Stimulated activated naive B cell treated with anti-CD40 and anti-IgM and Interleukin-4, amounts not matched to agents 10 μg/mL and 1 μg/mL and 100 μg/mL, for 72 hours (primary cell): ENCODE data around the gene TECPR1.
A peak's percentile ranks its signal among the peaks of the same experiment; 100 is the strongest.

Experiments
- ATAC-seq, 2 donors: fragments of 150-1000 bp; cut with Tn5 transposase; replicated peaks; 2 replicates each; pipeline ENCODE4 v1.10.0; 2021; ENCODE audit warnings: moderate library complexity in 1 of 2
- DNase-seq: peaks from one replicate; pipeline ENCODE4 v3.0.0; 2021
- H3K27ac Mint-ChIP-seq: one replicate; pipeline ENCODE4 v1.8.0; 2022; ENCODE audit warnings: mild to moderate bottlenecking, mixed read lengths
- H3K27me3 Mint-ChIP-seq, 2 donors: one replicate each; pipeline ENCODE4 v1.8.0; 2022; ENCODE audit warnings: mixed read lengths in 2 of 2
- H3K36me3 Mint-ChIP-seq, 2 donors: one replicate each; pipeline ENCODE4 v1.8.0; 2022; ENCODE audit warnings: mixed read lengths in 2 of 2, mild to moderate bottlenecking in 1 of 2
- H3K4me1 Mint-ChIP-seq, 2 donors: one replicate each; pipeline ENCODE4 v1.8.0; 2022; ENCODE audit warnings: mixed read lengths in 2 of 2, mild to moderate bottlenecking in 1 of 2
- H3K4me3 Mint-ChIP-seq, 2 donors: one replicate each; pipeline ENCODE4 v1.8.0; 2022; ENCODE audit warnings: mild to moderate bottlenecking in 2 of 2, mixed read lengths in 2 of 2, moderate library complexity in 1 of 2
- H3K9me3 Mint-ChIP-seq, 2 donors: one replicate each; pipeline ENCODE4 v1.8.0; 2022; ENCODE audit warnings: mixed read lengths in 2 of 2, mild to moderate bottlenecking in 1 of 2

Gene TECPR1

GRCh38 chr7:98287486-98287959 lies 35.5 kb upstream of the TECPR1 start:
- no peak overlapping the region for H3K27ac Mint-ChIP-seq

GRCh38 chr7:98286701-98287485 lies 34.9 kb upstream of the TECPR1 start:
- ATAC-seq (no peak), DNase-seq (no peak)
- Mint-ChIP-seq H3K9me3 (no peaks in the 10 kb centered on the region), H3K4me3 (no peak overlapping the region), H3K36me3 (peaks cover 20 to 43% of the 10 kb centered on the region in 2 donors), H3K27me3 (no peaks in the 10 kb centered on the region), H3K4me1 (peaks cover 29 to 61% of the 10 kb centered on the region in 2 donors), H3K27ac (no peak overlapping the region)

More at GRCh38 chr7:98287486-98287959, 35.5 kb upstream of the TECPR1 start:
- Mint-ChIP-seq H3K36me3 (peaks cover 24 to 42% of the 10 kb centered on the region in 2 donors), H3K4me3 (no peak overlapping the region), H3K9me3 (no peaks in the 10 kb centered on the region), H3K27me3 (no peaks in the 10 kb centered on the region), H3K4me1 (peaks cover 25 to 55% of the 10 kb centered on the region in 2 donors)
- DNase-seq (no peak), ATAC-seq (no peak)

DNA sequence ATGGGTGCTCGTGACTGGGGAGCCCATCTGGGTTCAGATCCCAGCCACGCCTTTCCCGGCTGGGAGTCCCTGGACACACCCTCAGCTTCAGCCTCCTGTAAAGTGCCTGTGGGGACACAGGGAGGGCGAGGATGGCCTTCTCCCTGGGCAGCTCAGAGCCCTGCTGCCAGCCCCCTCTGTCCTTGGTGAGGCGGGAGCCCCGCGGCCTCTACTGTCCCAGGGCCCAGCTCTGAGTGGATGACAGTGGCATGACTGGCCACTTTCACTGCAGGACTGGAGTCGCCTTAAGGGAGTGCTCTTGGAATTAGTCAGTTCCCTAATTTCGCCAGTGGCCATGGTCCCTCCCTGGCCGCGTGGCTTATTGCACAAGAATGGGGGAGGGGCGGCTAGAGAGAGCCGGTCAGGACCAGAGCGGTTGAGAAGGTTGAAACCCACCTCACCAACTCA lies 34.1 kb upstream of the TECPR1 start:
- no peak overlapping the region for H3K27ac Mint-ChIP-seq

DNA sequence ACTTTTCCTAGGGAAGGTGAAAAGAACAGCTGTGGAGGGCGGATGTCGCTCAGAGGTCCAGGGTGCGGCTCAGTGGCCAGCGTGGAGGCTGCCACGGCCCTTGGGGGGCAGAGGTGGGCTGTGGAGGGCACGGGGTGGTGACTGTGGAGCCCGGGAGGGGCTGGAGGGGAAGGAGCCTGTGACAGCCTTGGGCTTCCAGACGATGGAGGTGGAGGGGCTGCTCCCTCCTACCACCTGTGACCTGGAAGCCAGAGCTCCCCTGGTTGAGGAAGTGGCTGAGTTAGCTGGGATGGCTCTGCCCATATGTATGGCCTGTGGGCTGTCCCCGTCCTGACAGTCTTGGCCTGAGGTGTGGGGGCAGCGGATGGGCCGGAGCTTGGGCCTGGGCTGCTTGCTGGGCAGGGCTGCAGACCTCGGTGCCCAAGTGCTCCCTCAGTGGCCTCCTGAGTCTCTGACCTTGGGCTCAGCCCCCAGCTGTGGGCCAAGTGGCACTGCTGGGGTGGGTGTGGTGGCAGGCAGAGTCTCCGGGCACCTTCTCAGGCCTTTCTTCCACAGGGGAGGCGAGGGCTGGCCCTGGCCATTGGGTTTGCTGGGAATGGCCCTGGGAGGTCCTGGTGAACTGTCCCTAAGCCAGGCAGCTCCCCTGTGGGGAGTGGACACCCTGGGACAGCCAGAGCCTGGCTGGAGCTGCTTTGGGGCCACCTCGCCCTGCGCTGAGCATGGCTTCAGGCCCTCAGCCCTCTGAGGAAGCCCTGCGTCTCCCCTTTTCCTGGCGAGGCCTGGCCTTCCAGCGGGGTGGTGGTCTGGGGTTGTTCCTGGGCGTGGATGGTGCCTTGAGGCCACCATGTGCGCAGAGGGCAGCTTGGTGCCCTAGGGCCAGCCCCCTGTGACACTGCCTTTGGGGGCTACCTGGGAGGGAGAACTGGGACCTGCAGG lies 33.4 kb upstream of the TECPR1 start:
- DNase-seq: no peak
- peaks cover 20 to 43% of the 10 kb centered on the region in 2 donors for H3K36me3 Mint-ChIP-seq
- H3K27ac Mint-ChIP-seq: peak overlapping the region; percentile 67
- H3K4me1 Mint-ChIP-seq: peaks cover 29 to 61% of the 10 kb centered on the region in 2 donors
- peak overlapping the region in 1 of 2 donors; percentile 82 for H3K4me3 Mint-ChIP-seq
- H3K9me3 Mint-ChIP-seq: no peaks in the 10 kb centered on the region
- no peak for ATAC-seq
- no peaks in the 10 kb centered on the region for H3K27me3 Mint-ChIP-seq

More for the DNA sequence above, 34.1 kb upstream of the TECPR1 start:
- Mint-ChIP-seq H3K9me3 (no peaks in the 10 kb centered on the region), H3K4me1 (peaks cover 29 to 61% of the 10 kb centered on the region in 2 donors), H3K4me3 (no peak overlapping the region), H3K27me3 (no peaks in the 10 kb centered on the region), H3K36me3 (peaks cover 20 to 43% of the 10 kb centered on the region in 2 donors)
- ATAC-seq (no peak), DNase-seq (no peak)

DNA sequence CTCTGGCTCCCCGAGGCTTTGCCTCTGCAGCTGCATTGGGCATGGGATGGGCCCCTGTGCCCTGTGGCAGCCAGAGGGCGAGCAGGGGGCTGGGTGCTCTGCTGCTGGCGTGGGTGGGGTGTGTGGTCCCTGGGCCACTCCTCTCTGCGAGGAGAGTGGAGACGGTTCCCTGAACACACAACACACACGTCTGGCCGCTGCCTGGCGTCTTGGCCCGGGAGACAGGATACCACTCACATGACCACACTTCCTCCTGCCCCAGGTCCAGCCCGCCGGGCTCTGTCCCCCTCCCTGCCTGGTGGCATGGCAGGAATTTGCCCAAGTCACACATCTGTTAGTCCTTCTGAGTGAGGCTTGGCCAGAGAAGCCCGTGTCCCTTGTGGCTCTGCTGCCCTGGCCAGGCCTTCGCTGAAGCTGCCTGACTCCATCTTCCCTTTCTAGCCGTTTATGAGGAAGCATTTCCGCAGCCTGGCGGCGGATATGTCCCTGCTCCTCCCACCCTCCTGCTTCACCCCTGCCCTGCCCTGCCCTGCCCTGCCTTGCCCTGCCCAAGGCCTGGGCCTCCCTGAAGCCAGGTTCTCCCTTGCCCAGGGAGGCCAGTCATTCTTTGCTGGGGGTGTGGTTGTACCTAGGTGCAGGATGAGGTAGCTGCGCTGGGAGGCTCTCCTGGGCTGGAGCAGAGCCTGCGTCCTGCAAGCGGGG lies 32.5 kb upstream of the TECPR1 start:
- peaks cover 20 to 43% of the 10 kb centered on the region in 2 donors for H3K36me3 Mint-ChIP-seq
- H3K27me3 Mint-ChIP-seq: no peaks in the 10 kb centered on the region
- H3K4me3 Mint-ChIP-seq: peak overlapping the region; percentile 68 to 82
- ATAC-seq (no peak), DNase-seq (no peak)
- H3K4me1 Mint-ChIP-seq: peaks cover 28 to 59% of the 10 kb centered on the region in 2 donors
- no peaks in the 10 kb centered on the region for H3K9me3 Mint-ChIP-seq
- H3K27ac Mint-ChIP-seq: peak overlapping the region; percentile 67

- H3K4me3 Mint-ChIP-seq: peak overlapping the region; percentile 68 to 82
- H3K27ac Mint-ChIP-seq: no peak overlapping the region
- no peaks in the 10 kb centered on the region for H3K27me3 Mint-ChIP-seq
- peaks cover 20 to 43% of the 10 kb centered on the region in 2 donors for H3K36me3 Mint-ChIP-seq
- no peaks in the 10 kb centered on the region for H3K9me3 Mint-ChIP-seq
- H3K4me1 Mint-ChIP-seq: peaks cover 27 to 55% of the 10 kb centered on the region in 2 donors
- ATAC-seq: no peak
- no peak for DNase-seq
These were observed 31.8 kb upstream of the TECPR1 start for GRCh38 chr7:98283887-98284222.

DNA sequence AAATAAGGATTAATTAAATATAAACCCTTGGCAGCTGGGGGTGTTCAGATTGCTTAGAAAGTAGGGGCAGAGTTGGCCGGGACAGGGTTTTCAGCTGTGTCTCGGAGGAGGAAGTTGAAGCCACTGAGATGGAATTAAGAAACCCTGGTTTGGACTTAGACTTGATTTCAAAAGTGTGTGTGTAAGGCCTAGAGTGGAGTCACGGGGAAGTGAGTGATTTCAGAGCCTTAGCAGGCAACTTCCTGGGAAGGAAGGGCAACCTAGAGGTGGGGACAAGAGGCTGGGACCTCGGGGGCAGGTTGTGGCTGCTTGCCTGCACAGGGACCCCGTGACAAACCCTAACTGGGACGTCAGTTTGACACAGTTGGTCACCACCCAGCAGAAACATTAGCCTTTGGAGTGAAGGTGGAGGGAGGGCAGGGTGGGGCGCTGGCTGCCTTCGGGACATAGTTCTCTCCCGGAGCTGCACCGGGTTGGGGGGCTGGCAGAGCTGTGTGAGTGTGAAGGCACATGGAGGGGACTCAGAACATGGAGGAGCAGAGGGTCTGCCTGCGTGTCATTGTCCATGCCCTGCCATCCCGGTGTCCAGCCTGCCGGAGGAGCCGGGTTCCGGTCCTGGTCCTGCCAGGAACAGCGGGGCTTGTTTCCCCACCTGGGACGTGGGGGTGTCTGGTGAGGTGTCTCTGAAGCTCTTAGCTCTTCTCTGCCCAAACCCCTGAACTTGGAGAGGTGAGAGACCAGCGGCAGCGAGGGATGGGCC lies 31.3 kb upstream of the TECPR1 start:
- no peaks in the 10 kb centered on the region for H3K27me3 Mint-ChIP-seq
- no peak for DNase-seq
- H3K4me3 Mint-ChIP-seq: peak overlapping the region; percentile 82 to 83
- H3K4me1 Mint-ChIP-seq: peaks cover 27 to 49% of the 10 kb centered on the region in 2 donors
- no peaks in the 10 kb centered on the region for H3K9me3 Mint-ChIP-seq
- H3K36me3 Mint-ChIP-seq: peaks cover 20 to 39% of the 10 kb centered on the region in 2 donors
- H3K27ac Mint-ChIP-seq: peak overlapping the region; percentile 63
- no peak for ATAC-seq

- H3K27me3 Mint-ChIP-seq: no peaks in the 10 kb centered on the region
- H3K9me3 Mint-ChIP-seq: no peaks in the 10 kb centered on the region
- DNase-seq (no peak), ATAC-seq (no peak)
- peak overlapping the region; percentile 92 for H3K27ac Mint-ChIP-seq
- H3K4me1 Mint-ChIP-seq: peaks cover 27 to 47% of the 10 kb centered on the region in 2 donors
- peaks cover 20 to 39% of the 10 kb centered on the region in 2 donors for H3K36me3 Mint-ChIP-seq
- H3K4me3 Mint-ChIP-seq: peak overlapping the region; percentile 82 to 83
These were observed 30.7 kb upstream of the TECPR1 start for GRCh38 chr7:98282703-98283102.

DNA sequence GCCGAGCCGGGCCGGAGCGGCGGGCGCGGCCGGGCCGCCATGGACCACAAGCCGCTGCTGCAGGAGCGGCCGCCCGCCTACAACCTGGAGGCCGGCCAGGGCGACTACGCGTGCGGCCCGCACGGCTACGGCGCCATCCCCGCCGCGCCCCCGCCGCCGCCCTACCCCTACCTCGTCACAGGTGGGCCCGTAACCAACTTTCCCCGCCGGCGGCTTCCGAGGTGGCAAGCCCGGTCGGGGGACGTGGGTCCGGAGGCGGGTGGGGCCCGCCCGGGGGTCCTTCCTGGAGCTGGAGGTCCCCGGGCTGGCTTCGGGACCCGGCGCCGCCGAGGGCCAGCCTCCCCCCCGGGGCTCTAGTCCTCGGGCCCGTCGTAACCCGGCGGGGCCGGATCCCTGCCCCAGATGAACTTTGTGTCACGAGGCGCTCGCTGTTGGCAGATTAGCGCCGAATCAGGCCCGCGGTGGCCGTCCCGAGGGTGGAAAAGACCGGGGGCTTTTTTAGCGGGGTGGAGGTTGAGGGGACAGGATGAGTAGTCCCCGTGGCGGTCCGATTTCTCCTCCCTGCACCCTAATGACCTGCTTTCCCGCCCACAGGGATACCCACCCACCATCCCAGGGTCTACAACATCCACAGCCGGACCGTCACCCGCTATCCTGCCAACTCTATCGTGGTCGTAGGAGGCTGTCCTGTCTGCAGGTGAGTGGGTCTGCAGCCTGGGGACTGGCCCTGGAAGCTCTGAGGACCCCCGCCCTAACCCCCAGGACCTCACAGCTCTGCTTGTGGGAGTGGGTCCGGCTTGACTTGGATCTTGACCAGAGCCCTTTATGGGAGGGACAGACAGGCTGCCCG lies 29.9 kb upstream of the TECPR1 start:
- Mint-ChIP-seq H3K4me1 (peaks cover 27 to 40% of the 10 kb centered on the region in 2 donors), H3K27ac (peak overlapping the region; percentile 92), H3K4me3 (peak overlapping the region; percentile 82 to 83), H3K27me3 (no peaks in the 10 kb centered on the region), H3K36me3 (peaks cover 19 to 33% of the 10 kb centered on the region in 2 donors), H3K9me3 (no peaks in the 10 kb centered on the region)
- peak; percentile 30 for DNase-seq
- ATAC-seq: peak; percentile 53 to 58

DNA sequence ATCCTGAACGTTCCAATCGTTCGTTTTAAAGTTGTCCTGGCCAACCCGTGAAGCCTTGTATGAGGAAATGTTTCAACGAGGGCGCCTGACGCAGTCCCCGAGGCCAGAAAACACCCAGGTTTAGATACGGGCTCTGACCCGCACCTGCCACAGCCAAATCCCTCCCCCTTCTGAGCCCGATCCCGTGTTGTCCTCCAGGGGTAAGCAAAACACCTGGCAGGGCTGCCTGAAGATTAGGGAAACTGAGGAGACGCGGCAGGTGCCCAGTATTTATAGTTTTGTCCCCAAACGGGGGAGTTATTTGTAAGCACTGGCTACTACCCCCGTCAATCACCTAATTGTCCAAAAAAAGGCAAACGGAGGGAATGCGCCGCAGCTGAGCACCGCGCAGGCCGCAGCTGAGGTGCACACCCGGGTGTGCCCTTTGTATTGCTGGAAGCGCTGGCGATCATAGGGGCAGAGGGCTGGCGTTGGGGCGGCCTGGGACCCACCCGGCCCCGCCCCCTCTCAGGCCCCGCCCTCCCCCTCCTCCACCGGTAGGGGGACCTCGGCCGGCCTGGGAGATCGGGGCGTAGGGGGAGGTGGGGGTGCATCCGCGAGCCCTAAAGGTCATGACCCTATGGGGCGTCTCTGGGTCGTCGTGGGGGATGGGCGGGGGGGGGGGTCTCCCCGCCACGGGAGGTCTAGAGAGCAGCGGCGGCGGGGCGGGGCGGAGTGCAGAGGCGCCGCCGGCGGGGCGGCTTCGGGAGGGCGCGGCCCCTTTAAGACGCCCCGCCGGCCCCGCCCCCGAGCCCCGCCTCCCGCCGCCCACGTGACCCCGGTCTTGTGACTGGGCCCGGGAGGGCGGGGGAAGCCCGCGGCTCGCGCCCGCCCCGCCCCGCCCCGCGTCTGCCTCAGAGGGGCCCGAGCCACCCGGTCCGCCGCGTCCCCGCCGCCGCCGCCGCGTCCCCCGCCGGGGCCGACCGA lies 29.0 kb upstream of the TECPR1 start, which contains the start of gene BRI3:
Gene BRI3 (plus strand): TSS at position 896 of the 966 bp plus-strand sequence. CDS start 110 bp downstream, outside the sequence.
- peak within 1 kb of the TSS; percentile 92 for H3K27ac Mint-ChIP-seq
- no peaks in the 10 kb centered on the region for H3K9me3 Mint-ChIP-seq
- ATAC-seq: peak; percentile 84
- H3K27me3 Mint-ChIP-seq: no peaks in the 10 kb centered on the region
- DNase-seq: peak; percentile 75
- peaks cover 27 to 34% of the 10 kb centered on the region in 2 donors for H3K4me1 Mint-ChIP-seq
- peaks cover 16 to 30% of the 10 kb centered on the region in 2 donors for H3K36me3 Mint-ChIP-seq
- H3K4me3 Mint-ChIP-seq: peak within 1 kb of the TSS; percentile 84 to 87

DNA sequence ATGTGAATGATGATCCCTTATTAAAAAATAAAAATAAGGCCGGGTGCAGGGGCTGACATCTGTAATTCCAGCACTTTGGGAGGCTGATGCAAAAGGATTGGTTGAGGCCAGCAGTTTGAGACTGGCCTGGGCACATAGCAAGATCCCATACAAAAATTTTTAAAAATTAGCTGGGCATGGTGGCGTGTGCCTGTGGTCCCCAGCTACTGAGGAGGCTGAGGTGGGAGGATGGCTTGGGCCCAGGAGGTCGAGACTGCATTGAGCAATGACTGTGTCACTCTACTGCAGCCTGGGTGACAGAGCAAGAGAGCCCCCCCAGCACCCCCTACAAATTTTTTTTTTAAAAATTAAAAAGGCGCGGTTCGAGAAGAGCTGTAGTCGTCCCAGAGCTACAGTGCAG lies 28.3 kb upstream of the TECPR1 start:
- H3K27ac Mint-ChIP-seq: no peak overlapping the region
- peaks cover 27 to 33% of the 10 kb centered on the region in 2 donors for H3K4me1 Mint-ChIP-seq

More for the DNA sequence above, 28.3 kb upstream of the TECPR1 start:
- peaks cover 15 to 30% of the 10 kb centered on the region in 2 donors for H3K36me3 Mint-ChIP-seq
- no peaks in the 10 kb centered on the region for H3K27me3 Mint-ChIP-seq
- ATAC-seq (no peak), DNase-seq (no peak)
- no peaks in the 10 kb centered on the region for H3K9me3 Mint-ChIP-seq
- H3K4me3 Mint-ChIP-seq: peak overlapping the region; percentile 84 to 87
